ENCODE results near the gene TXNDC11. TPM values are rescaled to one million over a fixed set of nuclear protein-coding genes. Genes with fewer than 3 reads are reported as not detected.

TXNDC11 gene
- total RNA-seq, 4 donors from 2014 or later: 69.3 to 89.4 (median 76.9) TPM

DNA sequence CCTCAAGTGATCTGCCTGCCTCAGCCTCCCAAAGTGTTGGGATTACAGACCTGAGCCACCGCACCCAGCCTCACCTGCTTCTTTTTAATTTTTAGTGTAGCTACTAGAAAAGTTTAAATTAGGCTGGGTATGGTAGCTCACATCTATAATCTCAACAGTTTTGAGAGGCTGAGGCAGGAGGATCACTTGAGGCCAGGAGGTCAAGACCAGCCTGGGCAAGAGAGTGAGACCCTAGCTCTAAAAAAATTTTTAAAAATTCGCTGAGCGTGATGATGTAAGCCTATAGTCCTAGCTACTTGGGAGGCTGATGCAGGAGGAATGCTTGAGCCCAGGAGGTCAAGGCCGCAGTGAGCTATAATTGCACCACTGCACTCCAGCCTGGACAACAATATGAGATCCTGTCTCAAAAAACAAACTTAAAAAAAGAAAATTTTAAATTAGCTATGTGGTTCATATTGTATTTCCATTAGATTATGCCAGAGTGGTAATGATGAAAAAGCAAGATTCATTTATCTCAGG lies 34.9 kb downstream of the TXNDC11 start:
- no peak overlapping the region for H3K27ac ChIP-seq
- peaks cover 0 to 53% (median 0%) of the 10 kb centered on the region in 3 donors for H3K36me3 ChIP-seq
- H3K27me3 ChIP-seq: no peaks in the 10 kb centered on the region
- no peak for DNase-seq
- TF ChIP-seq, protein P1, sequence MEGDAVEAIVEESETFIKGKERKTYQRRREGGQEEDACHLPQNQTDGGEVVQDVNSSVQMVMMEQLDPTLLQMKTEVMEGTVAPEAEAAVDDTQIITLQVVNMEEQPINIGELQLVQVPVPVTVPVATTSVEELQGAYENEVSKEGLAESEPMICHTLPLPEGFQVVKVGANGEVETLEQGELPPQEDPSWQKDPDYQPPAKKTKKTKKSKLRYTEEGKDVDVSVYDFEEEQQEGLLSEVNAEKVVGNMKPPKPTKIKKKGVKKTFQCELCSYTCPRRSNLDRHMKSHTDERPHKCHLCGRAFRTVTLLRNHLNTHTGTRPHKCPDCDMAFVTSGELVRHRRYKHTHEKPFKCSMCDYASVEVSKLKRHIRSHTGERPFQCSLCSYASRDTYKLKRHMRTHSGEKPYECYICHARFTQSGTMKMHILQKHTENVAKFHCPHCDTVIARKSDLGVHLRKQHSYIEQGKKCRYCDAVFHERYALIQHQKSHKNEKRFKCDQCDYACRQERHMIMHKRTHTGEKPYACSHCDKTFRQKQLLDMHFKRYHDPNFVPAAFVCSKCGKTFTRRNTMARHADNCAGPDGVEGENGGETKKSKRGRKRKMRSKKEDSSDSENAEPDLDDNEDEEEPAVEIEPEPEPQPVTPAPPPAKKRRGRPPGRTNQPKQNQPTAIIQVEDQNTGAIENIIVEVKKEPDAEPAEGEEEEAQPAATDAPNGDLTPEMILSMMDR (IDR thresholded peaks at IDR 0.05): no peak
- TF ChIP-seq POLR2A (IDR thresholded peaks at IDR 0.05): no peak
- H3K4me1 ChIP-seq: no peaks in the 10 kb centered on the region
- no peak overlapping the region for H3K4me3 ChIP-seq
- H3K9me3 ChIP-seq: no peaks in the 10 kb centered on the region

DNA sequence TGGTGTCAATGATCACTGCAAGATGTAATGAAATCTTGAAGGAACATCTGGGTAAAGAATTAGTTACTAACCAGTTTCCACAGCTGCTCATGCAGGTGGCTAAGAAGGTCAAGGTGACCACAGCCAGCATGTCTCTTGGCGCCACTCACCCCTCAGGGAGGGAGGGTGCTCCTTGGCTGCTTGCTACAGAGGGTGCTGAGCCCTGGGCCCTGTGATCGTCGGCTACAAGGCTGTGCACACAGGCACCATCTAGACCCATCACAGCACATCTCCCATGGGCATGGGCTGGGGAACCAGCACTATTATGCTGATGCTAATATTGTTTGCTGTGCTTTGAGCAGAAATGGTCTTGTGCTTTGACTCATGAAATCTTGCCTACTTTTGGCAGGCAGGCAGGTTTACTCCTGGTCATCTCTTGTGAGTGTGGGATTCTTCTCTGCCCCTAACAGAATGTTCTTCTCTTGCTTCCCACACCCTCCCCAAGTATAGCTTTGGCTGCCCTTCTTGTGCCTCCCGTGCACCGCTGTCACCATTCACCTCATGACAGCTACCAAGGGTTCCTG lies 36.4 kb downstream of the TXNDC11 start:
- Histone ChIP-seq H3K9me3 (no peaks in the 10 kb centered on the region), H3K4me3 (no peak overlapping the region), H3K27me3 (no peaks in the 10 kb centered on the region), H3K36me3 (peaks cover 0 to 47% (median 0%) of the 10 kb centered on the region in 3 donors), H3K4me1 (no peaks in the 10 kb centered on the region), H3K27ac (no peak overlapping the region)
- TF ChIP-seq, protein P1 (IDR thresholded peaks at IDR 0.05): no peak
- TF ChIP-seq POLR2A (IDR thresholded peaks at IDR 0.05): no peak
- DNase-seq: no peak

- Histone ChIP-seq H3K36me3 (peaks cover 0 to 44% (median 0%) of the 10 kb centered on the region in 3 donors), H3K4me1 (no peaks in the 10 kb centered on the region), H3K9me3 (no peaks in the 10 kb centered on the region), H3K27ac (no peak overlapping the region), H3K27me3 (no peaks in the 10 kb centered on the region), H3K4me3 (no peak overlapping the region)
- no peak for DNase-seq
- no peak for TF ChIP-seq POLR2A (IDR thresholded peaks at IDR 0.05)
- TF ChIP-seq, protein P1 (IDR thresholded peaks at IDR 0.05): no peak
Measured at GRCh38 chr16:11705311-11706025, 37.2 kb downstream of the TXNDC11 start.

DNA sequence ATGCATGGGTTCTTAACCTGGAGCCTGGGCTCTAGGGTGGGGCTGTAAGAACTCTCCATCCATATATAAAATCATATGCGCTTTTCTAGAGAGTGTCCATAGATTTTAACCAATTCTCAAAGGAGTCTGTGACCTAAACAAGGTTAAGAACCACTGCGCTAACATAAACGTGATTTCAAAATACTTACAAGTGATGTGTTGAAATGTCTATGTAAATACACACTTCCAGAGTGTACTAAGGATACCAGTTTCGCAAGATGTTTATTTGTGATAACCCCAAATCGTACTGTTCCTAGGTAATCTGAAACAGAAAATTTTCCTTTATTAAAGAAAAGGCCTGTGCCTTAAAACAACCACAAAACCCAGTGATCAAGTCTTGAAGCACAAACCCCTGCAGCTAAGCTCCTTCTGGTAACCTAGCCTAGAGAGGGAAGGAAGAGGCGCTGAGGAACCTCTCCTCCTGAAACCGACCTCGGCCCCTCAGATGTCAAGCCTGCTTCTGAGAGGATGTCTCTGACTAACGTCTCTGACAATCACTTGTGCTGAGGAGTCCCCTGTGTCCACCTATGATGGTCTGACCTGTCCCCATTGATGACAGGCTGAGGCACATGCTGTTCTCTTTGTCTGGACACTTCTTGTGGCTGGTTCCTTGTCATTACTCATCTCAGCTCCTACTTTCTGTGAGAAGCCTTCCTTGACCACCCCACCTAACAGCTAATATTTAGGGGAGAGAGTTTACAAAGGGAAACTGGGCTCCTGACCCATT lies 42.2 kb downstream of the TXNDC11 start:
- Histone ChIP-seq H3K4me1 (no peaks in the 10 kb centered on the region), H3K27ac (no peak overlapping the region), H3K27me3 (no peaks in the 10 kb centered on the region), H3K4me3 (no peak overlapping the region), H3K36me3 (peaks cover 0 to 59% (median 0%) of the 10 kb centered on the region in 3 donors), H3K9me3 (no peaks in the 10 kb centered on the region)
- no peak for DNase-seq
- TF ChIP-seq, protein P1 (IDR thresholded peaks at IDR 0.05): no peak
- TF ChIP-seq POLR2A (IDR thresholded peaks at IDR 0.05): no peak

GRCh38 chr16:11699234-11699894 lies 43.3 kb downstream of the TXNDC11 start:
- TF ChIP-seq POLR2A (IDR thresholded peaks at IDR 0.05): no peak
- TF ChIP-seq, protein P1 (IDR thresholded peaks at IDR 0.05): no peak
- Histone ChIP-seq H3K36me3 (peaks cover 0 to 69% (median 0%) of the 10 kb centered on the region in 3 donors), H3K27me3 (no peaks in the 10 kb centered on the region), H3K4me1 (no peaks in the 10 kb centered on the region), H3K4me3 (no peak overlapping the region), H3K9me3 (no peaks in the 10 kb centered on the region), H3K27ac (no peak overlapping the region)
- DNase-seq: no peak
